Measurements from ENCODE around the gene FOCAD.

Gene FOCAD

GRCh38 chr9:20988061-20988460 is 304.0 kb downstream of the FOCAD start:
- no peak for TF ChIP-seq CTCF (IDR thresholded peaks at IDR 0.05; ENCODE audit: low read depth, low read length)
- H3K4me3 ChIP-seq (ENCODE audit: low read depth, low read length): no peak overlapping the region
- DNase-seq: no peak
- 0 out of 2 replicates have a peak, but pooled peaks cover 5% of the 10 kb centered on the region for H3K36me3 ChIP-seq
- H3K9me3 ChIP-seq: no peaks in the 10 kb centered on the region
- no peaks in the 10 kb centered on the region for H3K27me3 ChIP-seq
- no peaks in the 10 kb centered on the region for H3K4me1 ChIP-seq

- Histone ChIP-seq H3K9me3 (no peaks in the 10 kb centered on the region), H3K27me3 (no peaks in the 10 kb centered on the region), H3K36me3 (0 out of 2 replicates have a peak, but pooled peaks cover 5% of the 10 kb centered on the region), H3K4me1 (no peaks in the 10 kb centered on the region), H3K4me3 (ENCODE audit: low read depth, low read length) (no peak overlapping the region)
- DNase-seq: no peak
- no peak for TF ChIP-seq CTCF (IDR thresholded peaks at IDR 0.05; ENCODE audit: low read depth, low read length)
Measured at GRCh38 chr9:20988671-20989315, 304.7 kb downstream of the FOCAD start.

- H3K4me3 ChIP-seq (ENCODE audit: low read depth, low read length): no peak overlapping the region
- H3K4me1 ChIP-seq: no peaks in the 10 kb centered on the region
Measured at GRCh38 chr9:20989923-20990341, 305.9 kb downstream of the FOCAD start.

GRCh38 chr9:20990867-20991266 is 306.8 kb downstream of the FOCAD start:
- 0 out of 2 replicates have a peak, but pooled peaks cover 5% of the 10 kb centered on the region for H3K36me3 ChIP-seq
- DNase-seq: no peak
- TF ChIP-seq CTCF (IDR thresholded peaks at IDR 0.05; ENCODE audit: low read depth, low read length): no peak
- no peak overlapping the region for H3K4me3 ChIP-seq (ENCODE audit: low read depth, low read length)
- H3K4me1 ChIP-seq: no peaks in the 10 kb centered on the region
- no peaks in the 10 kb centered on the region for H3K9me3 ChIP-seq
- no peaks in the 10 kb centered on the region for H3K27me3 ChIP-seq

More at GRCh38 chr9:20989923-20990341, 305.9 kb downstream of the FOCAD start:
- TF ChIP-seq CTCF (IDR thresholded peaks at IDR 0.05; ENCODE audit: low read depth, low read length): no peak
- no peaks in the 10 kb centered on the region for H3K27me3 ChIP-seq
- DNase-seq: no peak
- 0 out of 2 replicates have a peak, but pooled peaks cover 5% of the 10 kb centered on the region for H3K36me3 ChIP-seq
- H3K9me3 ChIP-seq: no peaks in the 10 kb centered on the region

- no peak for TF ChIP-seq CTCF (IDR thresholded peaks at IDR 0.05; ENCODE audit: low read depth, low read length)
- no peak for DNase-seq
Measured at GRCh38 chr9:20994486-20994885, 310.4 kb downstream of the FOCAD start.

GRCh38 chr9:20995616-20996015 is 311.6 kb downstream of the FOCAD start:
- no peaks in the 10 kb centered on the region for H3K9me3 ChIP-seq
- no peak for TF ChIP-seq CTCF (IDR thresholded peaks at IDR 0.05; ENCODE audit: low read depth, low read length)
- H3K4me3 ChIP-seq (ENCODE audit: low read depth, low read length): no peak overlapping the region
- no peaks in the 10 kb centered on the region for H3K27me3 ChIP-seq
- DNase-seq: no peak
- no peaks in the 10 kb centered on the region for H3K4me1 ChIP-seq
- no peaks in the 10 kb centered on the region; the same call in 1 of the 2 replicates for H3K36me3 ChIP-seq

More at GRCh38 chr9:20994486-20994885, 310.4 kb downstream of the FOCAD start:
- Histone ChIP-seq H3K4me1 (no peaks in the 10 kb centered on the region), H3K9me3 (no peaks in the 10 kb centered on the region), H3K4me3 (ENCODE audit: low read depth, low read length) (no peak overlapping the region), H3K27me3 (no peaks in the 10 kb centered on the region), H3K36me3 (peaks cover 5% of the 10 kb centered on the region; the same call in 1 of the 2 replicates)
